ENCODE measurements around the gene FAM200A.
"Not testable (repeated sequence)": the region's sequence is repeated elsewhere in the genome, so short reads cannot be mapped to it uniquely, and the experiment has no call there.

Gene FAM200A

GRCh38 chr7:99559175-99559915 is 7.4 kb upstream of the FAM200A start:
- DNase-seq (ENCODE audit: low spot score): peak; percentile 10

- DNase-seq (ENCODE audit: low spot score): peak; percentile 91
Observed at GRCh38 chr7:99558306-99559174, 6.6 kb upstream of the FAM200A start, which contains the start of gene ZNF655. ZNF655 (plus strand) TSS chr7:99558642; CDS start chr7:99560560, 1,918 bp downstream.

- DNase-seq (ENCODE audit: low spot score): no peak
Observed at GRCh38 chr7:99557940-99558305, 6.0 kb upstream of the FAM200A start.

- no peak for DNase-seq (ENCODE audit: low spot score)
Observed at GRCh38 chr7:99557196-99557607, 5.3 kb upstream of the FAM200A start.

- no peak for DNase-seq (ENCODE audit: low spot score)
Observed at GRCh38 chr7:99554939-99555338, 3.0 kb upstream of the FAM200A start.

GRCh38 chr7:99553039-99553438 is 1.1 kb upstream of the FAM200A start:
- no peak for DNase-seq (ENCODE audit: low spot score)

- no peak for DNase-seq (ENCODE audit: low spot score)
Observed at GRCh38 chr7:99551334-99551733, 580 bp downstream of the FAM200A start.

GRCh38 chr7:99549545-99549944 is 2.4 kb downstream of the FAM200A start:
- DNase-seq (ENCODE audit: low spot score): not testable (repeated sequence)

- DNase-seq (ENCODE audit: low spot score): not testable (repeated sequence)
Observed at GRCh38 chr7:99545308-99545707, 6.6 kb downstream of the FAM200A start.

- no peak for DNase-seq (ENCODE audit: low spot score)
Observed at GRCh38 chr7:99543916-99544315, 8.0 kb downstream of the FAM200A start.

- no peak for DNase-seq (ENCODE audit: low spot score)
Observed at GRCh38 chr7:99543081-99543671, 8.7 kb downstream of the FAM200A start.

- no peak for DNase-seq (ENCODE audit: low spot score)
Observed at GRCh38 chr7:99541212-99541611, 10.7 kb downstream of the FAM200A start.

GRCh38 chr7:99540542-99540941 is 11.4 kb downstream of the FAM200A start:
- DNase-seq (ENCODE audit: low spot score): no peak

GRCh38 chr7:99539213-99539811 is 12.6 kb downstream of the FAM200A start:
- no peak for DNase-seq (ENCODE audit: low spot score)

- no peak for DNase-seq (ENCODE audit: low spot score)
Observed at GRCh38 chr7:99535667-99536066, 16.2 kb downstream of the FAM200A start.

- no peak for DNase-seq (ENCODE audit: low spot score)
Observed at GRCh38 chr7:99531354-99531765, 20.6 kb downstream of the FAM200A start.

GRCh38 chr7:99525713-99526440 is 26.0 kb downstream of the FAM200A start:
- DNase-seq (ENCODE audit: low spot score): no peak

GRCh38 chr7:99521399-99521798 is 30.5 kb downstream of the FAM200A start:
- DNase-seq (ENCODE audit: low spot score): no peak

- no peak for DNase-seq (ENCODE audit: low spot score)
Observed at GRCh38 chr7:99514050-99514449, 37.9 kb downstream of the FAM200A start.

GRCh38 chr7:99505324-99505662 is 46.6 kb downstream of the FAM200A start:
- DNase-seq (ENCODE audit: low spot score): no peak

- peak; percentile 96 for DNase-seq (ENCODE audit: low spot score)
Observed at GRCh38 chr7:99504603-99505323, 47.2 kb downstream of the FAM200A start, which contains the start of gene ZKSCAN5. ZKSCAN5 (plus strand) TSS chr7:99504662; CDS start chr7:99506045, 1,383 bp downstream.

Data from CD4-positive, alpha-beta T cell treated with Interleukin-2 at 100 ng/mL for 4 hours (primary cell).